ENCODE data around the gene DENND10. TPM values are rescaled to one million over a fixed set of nuclear protein-coding genes. Genes with fewer than 3 reads are reported as not detected.

DENND10 gene
- total and polyA plus RNA-seq, 2 donors (not counting 3 experiments of a cell fraction or from before 2014, with no cell fraction given): 39.1 to 50.1 TPM

- Histone ChIP-seq H3K4me2 (ENCODE audit: insufficient read depth, low read length) (no peak overlapping the region), H4K20me1 (replicated peaks; ENCODE audit: control insufficient read depth, extremely low read depth, insufficient read depth, low read length) (no peaks in the 10 kb centered on the region), H3K27me3 (ENCODE audit: control insufficient read depth in 2 of 2, insufficient read depth in 2 of 2, low read length in 2 of 2) (no peaks in the 10 kb centered on the region), H3K4me1 (ENCODE audit: control insufficient read depth, extremely low read depth, insufficient read depth, low read length) (no peaks in the 10 kb centered on the region), H3K27ac (ENCODE audit: insufficient read depth, low read depth, low read length) (no peak overlapping the region), H3K9ac (replicated peaks; ENCODE audit: extremely low read depth, insufficient read depth, low read length) (no peak overlapping the region), H3K36me3 (ENCODE audit: control insufficient read depth in 2 of 2, extremely low read depth in 1 of 2, insufficient read depth in 2 of 2, low read length in 2 of 2) (peaks cover 2% of the 10 kb centered on the region in 2 experiments), H3K4me3 (replicated peaks in 1 of 3; ENCODE audit: insufficient read depth in 1 of 3, low read depth in 1 of 3, low read length in 3 of 3) (no peak overlapping the region), H3K79me2 (ENCODE audit: control insufficient read depth, insufficient read depth, low read length) (no peaks in the 10 kb centered on the region), H3K9me3 (replicated peaks; ENCODE audit: control insufficient read depth, insufficient read depth, low read length) (no peaks in the 10 kb centered on the region), H3K9me1 (replicated peaks; ENCODE audit: control insufficient read depth, extremely low read depth, insufficient read depth, low read length) (no peaks in the 10 kb centered on the region), H2AFZ (ENCODE audit: low read depth, low read length) (no peak overlapping the region)
- DNase-seq (ENCODE audit: low read depth, low spot score) (no peak), FAIRE-seq (no peak)
- ChIA-PET CTCF (no interaction called here), POLR2A (no interaction called here)
- dilution Hi-C loops (cut with MboI; ENCODE audit: extremely low pct_ligation_motif_present, low sequenced_read_pairs): no loop called here
- no TSS peak for BruUV-seq (replicated peaks)
- intact Hi-C loops (cut with micrococcal nuclease): no loop called here
- TF ChIP-seq POLR2A (IDR thresholded peaks at IDR 0.05; ENCODE audit: low read depth, low read length) (no peak), JUN (IDR thresholded peaks at IDR 0.05; ENCODE audit: borderline replicate concordance, insufficient read depth, insufficient read length, low read depth) (no peak)
These were observed 49.7 kb downstream of the DENND10 start for GRCh38 chr10:119153661-119154060.

GRCh38 chr10:119159332-119159731, 55.4 kb downstream of the DENND10 start:
- FAIRE-seq: no peak
- no peak overlapping the region for H3K9ac ChIP-seq (replicated peaks; ENCODE audit: extremely low read depth, insufficient read depth, low read length)
- H3K4me3 ChIP-seq (replicated peaks in 1 of 3; ENCODE audit: insufficient read depth in 1 of 3, low read depth in 1 of 3, low read length in 3 of 3): no peak overlapping the region
- H3K9me1 ChIP-seq (replicated peaks; ENCODE audit: control insufficient read depth, extremely low read depth, insufficient read depth, low read length): no peaks in the 10 kb centered on the region
- H3K36me3 ChIP-seq (ENCODE audit: control insufficient read depth in 2 of 2, extremely low read depth in 1 of 2, insufficient read depth in 2 of 2, low read length in 2 of 2): peaks cover 0 to 2% of the 10 kb centered on the region in 2 experiments
- H2AFZ ChIP-seq (ENCODE audit: low read depth, low read length): no peak overlapping the region
- no peaks in the 10 kb centered on the region for H3K27me3 ChIP-seq (ENCODE audit: control insufficient read depth in 2 of 2, insufficient read depth in 2 of 2, low read length in 2 of 2)
- no peaks in the 10 kb centered on the region for H4K20me1 ChIP-seq (replicated peaks; ENCODE audit: control insufficient read depth, extremely low read depth, insufficient read depth, low read length)
- no TSS peak for BruUV-seq (replicated peaks)
- H3K4me2 ChIP-seq (ENCODE audit: insufficient read depth, low read length): no peak overlapping the region
- no peak overlapping the region for H3K27ac ChIP-seq (ENCODE audit: insufficient read depth, low read depth, low read length)
- ChIA-PET CTCF (no interaction called here), POLR2A (no interaction called here)
- no peaks in the 10 kb centered on the region for H3K9me3 ChIP-seq (replicated peaks; ENCODE audit: control insufficient read depth, insufficient read depth, low read length)
- dilution Hi-C loops (cut with MboI; ENCODE audit: extremely low pct_ligation_motif_present, low sequenced_read_pairs) (no loop called here), intact Hi-C loops (cut with micrococcal nuclease) (no loop called here)
- no peaks in the 10 kb centered on the region for H3K79me2 ChIP-seq (ENCODE audit: control insufficient read depth, insufficient read depth, low read length)
- DNase-seq (ENCODE audit: low read depth, low spot score): no peak
- TF ChIP-seq FOS (IDR thresholded peaks at IDR 0.05; ENCODE audit: borderline replicate concordance, insufficient read depth, low read length): no peak
- TF ChIP-seq JUN (IDR thresholded peaks at IDR 0.05; ENCODE audit: borderline replicate concordance, insufficient read depth, insufficient read length, low read depth): no peak
- TF ChIP-seq EZH2 (IDR thresholded peaks at IDR 0.05; ENCODE audit: borderline replicate concordance, low read depth, low read length, severe bottlenecking): no peak
- TF ChIP-seq CTCF (IDR thresholded peaks at IDR 0.05; ENCODE audit: extremely low read depth in 1 of 2, insufficient read depth in 1 of 2, low read depth in 1 of 2, low read length in 2 of 2): no peak
- no peak for TF ChIP-seq GATA2 (IDR thresholded peaks at IDR 0.05; ENCODE audit: insufficient read depth, insufficient read length, low read depth, low read length)
- TF ChIP-seq POLR2A (IDR thresholded peaks at IDR 0.05; ENCODE audit: low read depth, low read length): no peak
- TF ChIP-seq MYC (IDR thresholded peaks at IDR 0.05; ENCODE audit: low read depth, low read length): no peak
- no peak for TF ChIP-seq MAX (IDR thresholded peaks at IDR 0.05; ENCODE audit: insufficient read depth, insufficient read length)
- no peak for TF ChIP-seq POLR2AphosphoS5 (IDR thresholded peaks at IDR 0.05; ENCODE audit: insufficient read depth, low read depth, low read length)
- peaks cover 2% of the 10 kb centered on the region for H3K4me1 ChIP-seq (ENCODE audit: control insufficient read depth, extremely low read depth, insufficient read depth, low read length)
